H1 (cell line): ENCODE data around the gene VPS41. TPM values are rescaled to one million over a fixed set of nuclear protein-coding genes. Genes with fewer than 3 reads are reported as not detected.

Experiments
- CTCF ChIA-PET: fragments of 300-600 bp; sonication (Branson Sonifier 250); formaldehyde crosslinking; loops from one replicate; lab custom pipeline; 2021; ENCODE audit not compliant: partially characterized antibody; lab: Charles Lee
- POLR2A ChIA-PET: fragments of 300-600 bp; sonication (Branson Sonifier 250); formaldehyde crosslinking; loops from one replicate; lab custom pipeline; 2021; ENCODE audit warnings: inconsistent platforms; ENCODE audit not compliant: partially characterized antibody; lab: Charles Lee
- DNase-seq, 2 experiments: peaks; one replicate each; pipeline versions ENCODE4 v3.0.0 to v3.0.0-alpha.2; 2010 to 2022; ENCODE audit warnings: low spot score in 2 of 2, low read depth in 1 of 2, mixed read lengths in 1 of 2
- FAIRE-seq: peaks from 2 replicates; lab custom pipeline; 2011; peaks lifted over from hg19 to GRCh38; lab: Jason Lieb, UNC
- H2AFZ ChIP-seq: 2 replicates; pipeline ENCODE4 v1.8.1; 2012; ENCODE audit warnings: low read length, inconsistent platforms
- H2AK5ac ChIP-seq: 2 replicates; pipeline ENCODE4 v1.6.1; 2013; ENCODE audit warnings: low read depth, low read length
- H2BK120ac ChIP-seq: replicated peaks from 2 replicates; pipeline ENCODE3; 2013; ENCODE audit warnings: low read depth, low read length, inconsistent platforms
- H2BK12ac ChIP-seq: 2 replicates; pipeline ENCODE4 v1.6.1; 2013; ENCODE audit warnings: low read depth, low read length
- H2BK15ac ChIP-seq: 2 replicates; pipeline ENCODE4 v1.6.1; 2013; ENCODE audit warnings: low read length
- H2BK20ac ChIP-seq: 2 replicates; pipeline ENCODE4 v1.6.1; 2013; ENCODE audit warnings: low read length
- H2BK5ac ChIP-seq: 2 replicates; pipeline ENCODE4 v1.6.1; 2013; ENCODE audit warnings: low read depth, low read length
- H3K14ac ChIP-seq: 2 replicates; pipeline ENCODE4 v1.6.1; 2013; ENCODE audit warnings: inconsistent platforms; ENCODE audit not compliant: insufficient read length
- H3K18ac ChIP-seq: 2 replicates; pipeline ENCODE4 v1.6.1; 2013; ENCODE audit warnings: low read length; ENCODE audit errors: extremely low read depth
- H3K23ac ChIP-seq: 2 replicates; pipeline ENCODE4 v1.6.1; 2013; ENCODE audit warnings: inconsistent platforms; ENCODE audit not compliant: insufficient read length
- H3K23me2 ChIP-seq: 2 replicates; pipeline ENCODE4 v1.6.1; 2013; ENCODE audit warnings: low read depth, low read length
- H3K27ac ChIP-seq: 2 replicates; pipeline ENCODE4 v1.6.1; 2011; ENCODE audit warnings: low read depth, low read length, inconsistent platforms
- H3K27me3 ChIP-seq, 4 experiments: replicated peaks in 1 of 4; 1 replicate in 1 of 4; 2 replicates in 3 of 4; pipeline versions ENCODE4 v1.6.1 to v1.8.1; 2011 to 2013; ENCODE audit warnings: low read length in 3 of 4, mild to moderate bottlenecking in 3 of 4, inconsistent platforms in 2 of 4, mixed read lengths in 2 of 4, moderate library complexity in 1 of 4; ENCODE audit not compliant: control insufficient read depth in 3 of 4, insufficient read depth in 3 of 4; ENCODE audit errors: extremely low read depth in 1 of 4
- H3K36me3 ChIP-seq, 4 experiments: 2 replicates each; pipeline versions ENCODE4 v1.6.1 to v1.8.1; 2011 to 2013; ENCODE audit warnings: mild to moderate bottlenecking in 4 of 4, low read length in 3 of 4, moderate library complexity in 2 of 4, control low read depth in 1 of 4, inconsistent platforms in 1 of 4; ENCODE audit not compliant: insufficient read depth in 4 of 4, control insufficient read depth in 2 of 4
- H3K4ac ChIP-seq: replicated peaks from 2 replicates; pipeline ENCODE3; 2013; ENCODE audit warnings: low read length, low read depth, mixed read lengths, inconsistent platforms; ENCODE audit not compliant: insufficient read length
- H3K4me1 ChIP-seq, 4 experiments: replicated peaks in 1 of 4; 1 replicate in 1 of 4; 2 replicates in 3 of 4; pipeline versions ENCODE4 v1.6.1 to v1.8.1; 2011 to 2013; ENCODE audit warnings: low read length in 3 of 4, inconsistent platforms in 2 of 4, mixed read lengths in 1 of 4; ENCODE audit not compliant: insufficient read depth in 4 of 4, control insufficient read depth in 3 of 4
- H3K4me2 ChIP-seq, 2 experiments: 2 replicates each; pipeline versions ENCODE4 v1.6.1 to v1.8.1; 2011 to 2013; ENCODE audit warnings: low read depth in 2 of 2, low read length in 2 of 2, control low read depth in 1 of 2, inconsistent platforms in 1 of 2, mild to moderate bottlenecking in 1 of 2; ENCODE audit not compliant: insufficient read depth in 1 of 2
- H3K4me3 ChIP-seq, 4 experiments: fragments of 200-600, 300-600 bp in 1 of 4; sonication (generic), shearing (Covaris generic), sonication (Bioruptor Twin) in 1 of 4; 2 replicates each; pipeline versions ENCODE4 v1.5.1 to v1.8.1; 2011 to 2016; ENCODE audit warnings: low read length in 4 of 4, low read depth in 3 of 4, control low read depth in 2 of 4, inconsistent platforms in 2 of 4, mild to moderate bottlenecking in 2 of 4, mixed read lengths in 1 of 4, moderate library complexity in 1 of 4; ENCODE audit not compliant: insufficient read depth in 2 of 4; ENCODE audit errors: extremely low read depth in 1 of 4
- H3K56ac ChIP-seq: replicated peaks from 2 replicates; pipeline ENCODE3; 2013; ENCODE audit warnings: low read depth, mild to moderate bottlenecking, mixed read lengths, low read length, inconsistent platforms; ENCODE audit not compliant: insufficient read length
- H3K79me1 ChIP-seq: 2 replicates; pipeline ENCODE4 v1.6.1; 2013; ENCODE audit warnings: low read depth, low read length, control low read depth
- H3K79me2 ChIP-seq, 2 experiments: 2 replicates each; pipeline versions ENCODE4 v1.6.1 to v1.8.1; 2012 to 2013; ENCODE audit warnings: low read length in 2 of 2, mild to moderate bottlenecking in 2 of 2, inconsistent platforms in 1 of 2; ENCODE audit not compliant: insufficient read depth in 2 of 2, control insufficient read depth in 1 of 2
- H3K9ac ChIP-seq, 4 experiments: replicated peaks in 1 of 4; 1 replicate in 1 of 4; 2 replicates in 3 of 4; pipeline versions ENCODE4 v1.6.1 to v1.8.1; 2011 to 2013; ENCODE audit warnings: low read depth in 3 of 4, low read length in 3 of 4, control low read depth in 2 of 4, mild to moderate bottlenecking in 2 of 4, moderate library complexity in 2 of 4, inconsistent platforms in 1 of 4; ENCODE audit errors: extremely low read depth in 1 of 4
- H3K9me3 ChIP-seq, 2 experiments: 2 replicates each; pipeline versions ENCODE4 v1.6.1 to v1.8.1; 2012 to 2013; ENCODE audit warnings: mild to moderate bottlenecking in 2 of 2, moderate library complexity in 2 of 2, control low read depth in 1 of 2, inconsistent platforms in 1 of 2, low read depth in 1 of 2, low read length in 1 of 2, mixed read lengths in 1 of 2; ENCODE audit not compliant: insufficient read depth in 2 of 2
- H4K20me1 ChIP-seq, 2 experiments: replicated peaks in 1 of 2; 2 replicates each; pipeline versions ENCODE3 to v1.8.1; 2011 to 2013; ENCODE audit warnings: inconsistent platforms in 2 of 2, low read length in 2 of 2, mild to moderate bottlenecking in 1 of 2; ENCODE audit not compliant: insufficient read depth in 2 of 2, control insufficient read depth in 1 of 2
- H4K5ac ChIP-seq: 2 replicates; pipeline ENCODE4 v1.6.1; 2013; ENCODE audit warnings: low read length, low read depth, mixed read lengths, inconsistent platforms; ENCODE audit not compliant: insufficient read length
- H4K8ac ChIP-seq: 2 replicates; pipeline ENCODE4 v1.8.0; 2013; ENCODE audit warnings: mild to moderate bottlenecking, moderate library complexity, low read length, inconsistent platforms; ENCODE audit not compliant: insufficient read depth; ENCODE audit errors: extremely low read depth
- H4K91ac ChIP-seq: replicated peaks from 2 replicates; pipeline ENCODE3; 2013; ENCODE audit warnings: low read length, mixed read lengths, inconsistent platforms; ENCODE audit not compliant: insufficient read length
- BCL11A ChIP-seq, 2 experiments: IDR thresholded peaks; one replicate each; pipeline ENCODE4 v1.6.1; 2011; ENCODE audit warnings: low read depth in 2 of 2, low read length in 2 of 2, mild to moderate bottlenecking in 2 of 2
- CBX5 ChIP-seq: fragments of 300-800, 300-1000 bp; sonication (generic); IDR thresholded peaks from 2 replicates; pipeline ENCODE4 v1.7.1; 2016; ENCODE audit warnings: antibody characterized with exemption, low read length, low read depth
- CHD1 ChIP-seq: IDR thresholded peaks from 2 replicates; pipeline ENCODE4 v1.6.1; 2012; ENCODE audit warnings: low read depth, low read length, improper control_type of control experiment
- SUZ12 ChIP-seq: fragments of 200-600 bp; sonication (generic); IDR thresholded peaks from 2 replicates; pipeline ENCODE4 v1.6.1; 2012; ENCODE audit warnings: mild to moderate bottlenecking, inconsistent platforms, low read length, moderate library complexity, mixed read lengths
- TEAD4 ChIP-seq: IDR thresholded peaks from 2 replicates; pipeline ENCODE4 v1.6.1; 2012; ENCODE audit warnings: low read depth, low read length, inconsistent platforms, mixed read lengths
- WGBS, 2 experiments: shearing (Covaris generic) in 1 of 2; methylation state at CpG; one replicate each; pipeline versions ENCODE4 v1.1.6 to v1.1.7; 2013 to 2015; ENCODE audit warnings: low lambda C conversion rate in 2 of 2, mixed read lengths in 2 of 2, inconsistent platforms in 1 of 2, low coverage in 1 of 2, missing lambda C conversion rate in 1 of 2; ENCODE audit not compliant: insufficient replicate concordance in 2 of 2, insufficient coverage in 1 of 2, insufficient read length in 1 of 2; ENCODE audit errors: extremely low coverage in 1 of 2, missing lambda C conversion rate in 1 of 2; 5-methylcytosine and 5-hydroxymethylcytosine counted together
- polyA plus RNA-seq, 7 experiments: library from polyadenylated mRNA; depleted of rRNA in 3 of 7; stranded (reverse) in 5 of 7; unstranded in 2 of 7; fragments of >200 nt in 5 of 7; fragments of 200-250 nt in 2 of 7; gene quantifications; 1 replicate in 5 of 7; 2 replicates in 1 of 7; 4 replicates in 1 of 7; pipeline versions ENCODE4 v1.2.1 to v1.2.3, GENCODE V29; 2011 to 2013; ENCODE audit warnings: missing spikeins in 2 of 7, mixed read lengths in 2 of 7
- total RNA-seq: library from RNA; stranded (reverse); fragmentation: NEBNext Ultra II Directional; extraction: Animal tissue kit (Norgen Biotek cat#: 25700); gene quantifications from 2 replicates; pipeline ENCODE4 v1.2.1, GENCODE V29; 2021

VPS41 gene
- total and polyA plus RNA-seq, 2 of the 8 experiments (the other 6 are each of a cell fraction or from before 2014, with no cell fraction given): 10.7 to 63.3 TPM

DNA sequence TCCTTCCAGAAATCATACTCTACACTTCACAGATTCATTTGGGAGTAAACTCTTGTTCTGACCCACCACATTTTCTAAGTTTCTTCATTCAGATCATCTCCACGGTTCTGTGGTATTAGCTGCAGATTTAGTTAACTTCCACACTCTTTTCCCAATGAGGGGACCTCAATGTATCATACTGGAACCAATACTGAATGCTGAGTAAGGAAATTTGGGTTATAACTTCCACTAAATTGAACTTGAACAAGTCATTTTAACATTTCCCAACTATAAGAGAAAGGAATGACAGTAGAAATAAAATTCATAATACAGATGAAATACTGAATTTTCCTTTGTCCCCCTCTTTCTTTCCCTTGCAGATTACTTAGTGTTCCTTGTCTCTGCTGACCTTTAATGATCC is 131.4 kb downstream of the VPS41 start:
- Histone ChIP-seq H4K20me1 (no peaks in the 10 kb centered on the region), H4K8ac (no peak overlapping the region), H2AK5ac (no peak overlapping the region), H3K9ac (no peak overlapping the region)
- CTCF ChIA-PET: interaction anchor here (0.6 kb wide), 1 partner anchor 24 kb away, joined by 3 read pairs; no protein-coding TSS in a partner anchor
- TF ChIP-seq TEAD4: no peak
- no peak for TF ChIP-seq CBX5
- no peak for TF ChIP-seq BCL11A (IDR thresholded peaks at IDR 0.05; ENCODE audit: low read depth in 2 of 2, low read length in 2 of 2)
- no peak for TF ChIP-seq SUZ12
- no peak for TF ChIP-seq CHD1
- TF ChIP-seq, all 59 proteins: peak for 0
- Histone ChIP-seq H4K5ac (no peak overlapping the region), H3K56ac (no peak overlapping the region), H3K4ac (no peak overlapping the region), H3K36me3 (peaks cover 0 to 6% (median 4%) of the 10 kb centered on the region in 4 experiments; a peak in 3 of 8 replicates), H3K23ac (no peak overlapping the region), H3K23me2 (no peaks in the 10 kb centered on the region), H3K4me3 (no peak overlapping the region), H2BK120ac (no peak overlapping the region), H3K27ac (no peak overlapping the region), H2BK5ac (no peak overlapping the region), H2BK20ac (no peak overlapping the region), H3K18ac (no peak overlapping the region), H3K79me1 (no peaks in the 10 kb centered on the region), H3K4me1 (peaks cover 3 to 6% (median 4%) of the 10 kb centered on the region in 4 experiments; a peak in 5 of 7 replicates), H2BK12ac (no peak overlapping the region), H3K9me3 (no peaks in the 10 kb centered on the region), H3K14ac (no peak overlapping the region), H2AFZ (no peak overlapping the region), H3K4me2 (no peak overlapping the region), H2BK15ac (no peak overlapping the region), H3K79me2 (no peaks in the 10 kb centered on the region), H4K91ac (no peak overlapping the region), H3K27me3 (no peaks in the 10 kb centered on the region)
- POLR2A ChIA-PET: no interaction called here
- FAIRE-seq: no peak
- DNase-seq: no peak
- 0% methylated on average over 1 of the region's 1 CpG; no CpG with 5 or more reads in 1 of the 2 experiments for WGBS, 2 experiments
